MM.1S (cell line): ENCODE results near the gene GID4.

Experiments
- DNase-seq: peaks from one replicate; pipeline ENCODE4 v3.0.0-alpha.2; 2015
- H2AFZ ChIP-seq: fragments of 300-600 bp; sonication (generic); 2 replicates; pipeline ENCODE4 v1.6.0; 2016; ENCODE audit warnings: antibody characterized with exemption, low read length
- H3F3A ChIP-seq: fragments of 300-600 bp; sonication (generic); 2 replicates; pipeline ENCODE4 v1.6.1; 2016; ENCODE audit warnings: mild to moderate bottlenecking, antibody characterized with exemption, low read length, moderate library complexity, mixed read lengths; ENCODE audit not compliant: insufficient read depth
- H3K27ac ChIP-seq: fragments of 300-600 bp; sonication (generic); 2 replicates; pipeline ENCODE4 v1.5.1; 2016; ENCODE audit warnings: mild to moderate bottlenecking, low read length
- H3K27me3 ChIP-seq: fragments of 300-600 bp; sonication (generic); replicated peaks from 2 replicates; pipeline ENCODE4 v1.6.0; 2016; ENCODE audit warnings: low read length; ENCODE audit not compliant: insufficient read depth
- H3K36me3 ChIP-seq: fragments of 300-600 bp; sonication (generic); replicated peaks from 2 replicates; pipeline ENCODE4 v1.6.1; 2016; ENCODE audit warnings: mild to moderate bottlenecking, low read length, mixed read lengths; ENCODE audit not compliant: insufficient read depth
- H3K4me1 ChIP-seq: fragments of 300-600 bp; sonication (generic); 2 replicates; pipeline ENCODE4 v1.6.1; 2016; ENCODE audit warnings: low read length, mixed read lengths
- H3K4me2 ChIP-seq: fragments of 300-600 bp; sonication (generic); 2 replicates; pipeline ENCODE4 v1.6.0; 2016; ENCODE audit warnings: low read depth, low read length
- H3K4me3 ChIP-seq: fragments of 300-600 bp; sonication (generic); 2 replicates; pipeline ENCODE4 v1.5.1; 2016; ENCODE audit warnings: low read length, mixed read lengths
- H3K79me2 ChIP-seq: fragments of 300-600 bp; sonication (generic); 2 replicates; pipeline ENCODE4 v1.6.1; 2016; ENCODE audit warnings: mixed run types, low read length, mixed read lengths
- H3K9ac ChIP-seq: fragments of 300-600 bp; sonication (generic); 2 replicates; pipeline ENCODE4 v1.6.1; 2016; ENCODE audit warnings: low read length, mixed read lengths
- H3K9me2 ChIP-seq: fragments of 300-600 bp; sonication (generic); replicated peaks from 2 replicates; pipeline ENCODE4 v1.6.1; 2016; ENCODE audit warnings: mild to moderate bottlenecking, low read length, mixed read lengths; ENCODE audit not compliant: insufficient read depth
- H3K9me3 ChIP-seq: fragments of 300-600 bp; sonication (generic); replicated peaks from 2 replicates; pipeline ENCODE4 v1.6.1; 2016; ENCODE audit warnings: mild to moderate bottlenecking, low read length, mixed read lengths; ENCODE audit not compliant: insufficient read depth
- H4K20me1 ChIP-seq: fragments of 300-600 bp; sonication (generic); 2 replicates; pipeline ENCODE4 v1.6.1; 2016; ENCODE audit warnings: mild to moderate bottlenecking, low read length, moderate library complexity, mixed read lengths; ENCODE audit not compliant: insufficient read depth
- CTCF ChIP-seq: fragments of 300-600 bp; sonication (generic); IDR thresholded peaks from 2 replicates; pipeline ENCODE4 v1.5.1; 2016; ENCODE audit warnings: antibody characterized with exemption, low read length, mixed read lengths
- EZH2 ChIP-seq: fragments of 300-600 bp; sonication (generic); optimal IDR thresholded peaks from 2 replicates; pipeline ENCODE3; 2017; ENCODE audit warnings: low read depth, mild to moderate bottlenecking, antibody characterized with exemption, low read length, mixed read lengths
- EZH2phosphoT487 ChIP-seq: fragments of 300-600 bp; sonication (generic); IDR thresholded peaks from 2 replicates; pipeline ENCODE4 v1.6.1; 2018; ENCODE audit warnings: antibody characterized with exemption, low read length

The GID4 gene

GRCh38 chr17:18105595-18105994 lies 66.4 kb downstream of the GID4 start:
- no peaks in the 10 kb centered on the region for H4K20me1 ChIP-seq
- no peaks in the 10 kb centered on the region for H3K9me2 ChIP-seq
- no peaks in the 10 kb centered on the region for H3K79me2 ChIP-seq
- H3K27ac ChIP-seq: no peak overlapping the region
- H3K36me3 ChIP-seq: no peaks in the 10 kb centered on the region
- no peak overlapping the region for H3K4me2 ChIP-seq
- H3K9me3 ChIP-seq: no peaks in the 10 kb centered on the region
- H3K4me3 ChIP-seq: no peak overlapping the region
- no peaks in the 10 kb centered on the region for H3F3A ChIP-seq
- H3K27me3 ChIP-seq: no peaks in the 10 kb centered on the region
- no peak overlapping the region for H2AFZ ChIP-seq
- H3K9ac ChIP-seq: no peak overlapping the region
- no peak for DNase-seq
- H3K4me1 ChIP-seq: no peaks in the 10 kb centered on the region
- no peak for TF ChIP-seq EZH2phosphoT487

- H3K4me1 ChIP-seq: no peaks in the 10 kb centered on the region
Observed at GRCh38 chr17:18106211-18106610, 67.0 kb downstream of the GID4 start.

GRCh38 chr17:18107061-18107790 lies 68.0 kb downstream of the GID4 start:
- Histone ChIP-seq H3K9me2 (no peaks in the 10 kb centered on the region), H2AFZ (no peak overlapping the region), H3F3A (no peaks in the 10 kb centered on the region), H3K9ac (no peak overlapping the region), H3K27ac (no peak overlapping the region), H3K4me1 (no peaks in the 10 kb centered on the region), H3K36me3 (no peaks in the 10 kb centered on the region), H4K20me1 (no peaks in the 10 kb centered on the region), H3K9me3 (no peaks in the 10 kb centered on the region), H3K79me2 (no peaks in the 10 kb centered on the region), H3K27me3 (no peaks in the 10 kb centered on the region), H3K4me3 (no peak overlapping the region), H3K4me2 (no peak overlapping the region)
- TF ChIP-seq EZH2phosphoT487 (no peak), CTCF (no peak), EZH2 (no peak)
- no peak for DNase-seq

More at GRCh38 chr17:18106211-18106610, 67.0 kb downstream of the GID4 start:
- H3K9me3 ChIP-seq: no peaks in the 10 kb centered on the region
- H3K36me3 ChIP-seq: no peaks in the 10 kb centered on the region
- no peak overlapping the region for H3K9ac ChIP-seq
- TF ChIP-seq EZH2phosphoT487 (no peak), EZH2 (no peak), CTCF (no peak)
- H3K27me3 ChIP-seq: no peaks in the 10 kb centered on the region
- no peak overlapping the region for H2AFZ ChIP-seq
- no peaks in the 10 kb centered on the region for H4K20me1 ChIP-seq
- no peak overlapping the region for H3K27ac ChIP-seq
- no peak overlapping the region for H3K4me2 ChIP-seq
- no peaks in the 10 kb centered on the region for H3K79me2 ChIP-seq
- DNase-seq: no peak
- no peak overlapping the region for H3K4me3 ChIP-seq
- no peaks in the 10 kb centered on the region for H3K9me2 ChIP-seq
- H3F3A ChIP-seq: no peaks in the 10 kb centered on the region

GRCh38 chr17:18107971-18108370 lies 68.8 kb downstream of the GID4 start:
- H3K4me3 ChIP-seq: no peak overlapping the region
- no peaks in the 10 kb centered on the region for H4K20me1 ChIP-seq
- H3K9ac ChIP-seq: no peak overlapping the region
- DNase-seq: no peak
- H3K79me2 ChIP-seq: no peaks in the 10 kb centered on the region
- no peak overlapping the region for H2AFZ ChIP-seq
- no peaks in the 10 kb centered on the region for H3K4me1 ChIP-seq
- no peak overlapping the region for H3K4me2 ChIP-seq
- TF ChIP-seq EZH2 (no peak), EZH2phosphoT487 (no peak), CTCF (no peak)
- H3K9me2 ChIP-seq: no peaks in the 10 kb centered on the region
- no peaks in the 10 kb centered on the region for H3K36me3 ChIP-seq
- no peaks in the 10 kb centered on the region for H3K9me3 ChIP-seq
- no peaks in the 10 kb centered on the region for H3K27me3 ChIP-seq
- H3F3A ChIP-seq: no peaks in the 10 kb centered on the region
- H3K27ac ChIP-seq: no peak overlapping the region
